ENCODE data around the gene NUP155. TPM values are rescaled to one million over a fixed set of nuclear protein-coding genes. Genes with fewer than 3 reads are reported as not detected.

NUP155 gene
- total and polyA plus RNA-seq, 2 of the 4 experiments (the other 2 are of a cell fraction): 7.5 to 43.9 TPM

DNA sequence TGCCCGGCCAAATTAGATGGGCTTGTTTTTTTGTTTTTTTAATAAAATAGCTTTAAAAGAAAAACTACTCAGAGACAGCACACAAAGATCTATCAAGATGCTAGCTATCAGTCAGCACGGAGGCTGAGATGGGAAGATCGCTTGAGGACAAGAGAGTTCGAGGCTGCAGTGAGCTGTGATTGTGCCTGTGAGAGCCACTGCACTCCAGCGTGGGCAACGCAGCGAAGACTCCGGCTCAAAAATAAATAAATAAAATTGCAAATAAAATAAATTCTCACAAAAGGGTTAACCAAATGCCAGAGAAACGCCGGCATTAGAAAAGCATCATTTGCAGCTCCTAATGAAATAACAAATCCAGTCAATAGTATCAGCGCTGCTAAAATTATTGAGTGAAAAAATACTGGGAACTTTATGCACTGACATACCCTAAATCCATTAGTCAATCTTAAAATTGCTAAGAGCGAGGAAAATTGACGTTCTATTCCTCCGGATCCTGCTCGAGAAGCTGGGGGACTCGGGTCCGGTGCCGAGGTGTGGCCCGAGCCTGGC lies 122.4 kb downstream of the NUP155 start:
- H3K18ac ChIP-seq (ENCODE audit: low read depth, low read length): no peak overlapping the region
- peak overlapping the region; percentile 84 to 98; a peak in 2 of 4 replicates for H4K8ac ChIP-seq (ENCODE audit: low read depth in 2 of 2, low read length in 2 of 2)
- peak overlapping the region; percentile 82 for H3K4me2 ChIP-seq (ENCODE audit: low read depth, low read length)
- no TSS peak for BruUV-seq (replicated peaks)
- peaks cover 5% of the 10 kb centered on the region for H3K4me1 ChIP-seq (ENCODE audit: control insufficient read depth, insufficient read depth, low read length)
- peak overlapping the region; percentile 83 for H3K4ac ChIP-seq (ENCODE audit: low read depth, low read length)
- H2BK5ac ChIP-seq (ENCODE audit: low read depth, low read length, poor library complexity, severe bottlenecking): peak overlapping the region; percentile 29
- no peaks in the 10 kb centered on the region; the same call in 1 of the 2 replicates for H4K20me1 ChIP-seq (ENCODE audit: insufficient read depth, low read length)
- DNase-seq (peak; percentile 4), ATAC-seq (ENCODE audit: low read depth) (no peak)
- POLR2A ChIA-PET (ENCODE audit: unreplicated experiment): interaction anchor here (0.5 to 0.8 kb wide), 2 partner anchors 14 to 60 kb away, joined by 3 to 17 read pairs; no protein-coding TSS in a partner anchor
- H3K36me3 ChIP-seq (ENCODE audit: control insufficient read depth, insufficient read depth, low read length): peaks cover 2% of the 10 kb centered on the region; the same call in 1 of the 2 replicates
- no peak overlapping the region for H2AK5ac ChIP-seq (ENCODE audit: low read depth, low read length)
- H2BK20ac ChIP-seq (ENCODE audit: low read depth, low read length): no peak overlapping the region
- H3K27me3 ChIP-seq (ENCODE audit: control insufficient read depth, insufficient read depth, low read length): no peaks in the 10 kb centered on the region
- in situ Hi-C loops (cut with MboI; ENCODE audit: low sequenced_read_pairs) (no loop called here), intact Hi-C loops (cut with micrococcal nuclease) (no loop called here), dilution Hi-C loops (cut with HindIII; ENCODE audit: low sequenced_read_pairs, unreplicated experiment) (no loop called here)
- H3K23ac ChIP-seq (ENCODE audit: low read depth, low read length): peak overlapping the region; percentile 48
- H2AFZ ChIP-seq (replicated peaks; ENCODE audit: low read length, poor library complexity): peak overlapping the region; percentile 97
- peaks cover 12% of the 10 kb centered on the region for H3K9me1 ChIP-seq (ENCODE audit: insufficient read depth, low read length)
- CTCF ChIA-PET: interaction anchor here (0.6 kb wide), 1 partner anchor 116 kb away, joined by 3 read pairs; no protein-coding TSS in a partner anchor
- peak overlapping the region; percentile 89 for H3K9ac ChIP-seq (ENCODE audit: low read depth, low read length)
- H3K79me1 ChIP-seq (ENCODE audit: low read depth in 1 of 2, low read length in 2 of 2): peaks cover 11 to 36% of the 10 kb centered on the region in 2 experiments
- peak overlapping the region; percentile 97 for H2AK9ac ChIP-seq (replicated peaks; ENCODE audit: low read depth, low read length, poor library complexity)
- no peak overlapping the region; the same call in 1 of the 2 replicates for H4K5ac ChIP-seq (ENCODE audit: low read depth, low read length)
- H3K14ac ChIP-seq (replicated peaks; ENCODE audit: low read depth, low read length): peak overlapping the region; percentile 23
- peak overlapping the region; percentile 80; the same call in 1 of the 2 replicates for H3K56ac ChIP-seq (ENCODE audit: extremely low read depth, insufficient read depth, low read length)
- WGBS, 2 experiments (ENCODE audit: extremely low coverage in 2 of 2, insufficient read length in 1 of 2): 0% methylated on average over 5 of the region's 19 CpGs; no CpG with 5 or more reads in 1 of the 2 experiments
- peak overlapping the region; percentile 82 for H3K27ac ChIP-seq (ENCODE audit: insufficient read depth, low read length)
- H3K4me3 ChIP-seq (ENCODE audit: insufficient read depth, low read depth, low read length): peak overlapping the region; percentile 83
- H2BK120ac ChIP-seq (ENCODE audit: low read depth, low read length): 0 out of 2 replicates have a peak overlapping the region, but pooled peaks have one; percentile 52
- no peak overlapping the region for H4K91ac ChIP-seq (ENCODE audit: insufficient read depth, low read depth, low read length)
- H2BK15ac ChIP-seq (ENCODE audit: low read depth, low read length): no peak overlapping the region
- H3K9me3 ChIP-seq (ENCODE audit: control insufficient read depth, insufficient read depth, low read length): no peaks in the 10 kb centered on the region
- TF ChIP-seq POLR2A (IDR thresholded peaks at IDR 0.05; ENCODE audit: low read depth, low read length) (no peak), CEBPB (IDR thresholded peaks at IDR 0.05; ENCODE audit: low read depth, low read length) (no peak), BHLHE40 (IDR thresholded peaks at IDR 0.05; ENCODE audit: low read depth, low read length) (no peak), MAFK (IDR thresholded peaks at IDR 0.05; ENCODE audit: low read depth, low read length) (no peak), RCOR1 (IDR thresholded peaks at IDR 0.05; ENCODE audit: insufficient replicate concordance, low read length) (no peak), MAZ (IDR thresholded peaks at IDR 0.05; ENCODE audit: borderline replicate concordance, low read depth, low read length) (no peak), CHD1 (IDR thresholded peaks at IDR 0.05; ENCODE audit: low read depth, low read length) (no peak), FOS (IDR thresholded peaks at IDR 0.05; ENCODE audit: low read depth, low read length) (no peak), RFX5 (IDR thresholded peaks at IDR 0.05; ENCODE audit: low read depth, low read length) (no peak), RAD21 (IDR thresholded peaks at IDR 0.05; ENCODE audit: low read length) (no peak), SMC3 (IDR thresholded peaks at IDR 0.05; ENCODE audit: low read depth, low read length) (no peak), MXI1 (IDR thresholded peaks at IDR 0.05; ENCODE audit: borderline replicate concordance, low read depth, low read length) (no peak)
- TF ChIP-seq, protein P1, sequence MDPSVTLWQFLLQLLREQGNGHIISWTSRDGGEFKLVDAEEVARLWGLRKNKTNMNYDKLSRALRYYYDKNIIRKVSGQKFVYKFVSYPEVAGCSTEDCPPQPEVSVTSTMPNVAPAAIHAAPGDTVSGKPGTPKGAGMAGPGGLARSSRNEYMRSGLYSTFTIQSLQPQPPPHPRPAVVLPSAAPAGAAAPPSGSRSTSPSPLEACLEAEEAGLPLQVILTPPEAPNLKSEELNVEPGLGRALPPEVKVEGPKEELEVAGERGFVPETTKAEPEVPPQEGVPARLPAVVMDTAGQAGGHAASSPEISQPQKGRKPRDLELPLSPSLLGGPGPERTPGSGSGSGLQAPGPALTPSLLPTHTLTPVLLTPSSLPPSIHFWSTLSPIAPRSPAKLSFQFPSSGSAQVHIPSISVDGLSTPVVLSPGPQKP (IDR thresholded peaks at IDR 0.05; ENCODE audit: borderline replicate concordance, low read depth, low read length): no peak
- TF ChIP-seq, protein P2, sequence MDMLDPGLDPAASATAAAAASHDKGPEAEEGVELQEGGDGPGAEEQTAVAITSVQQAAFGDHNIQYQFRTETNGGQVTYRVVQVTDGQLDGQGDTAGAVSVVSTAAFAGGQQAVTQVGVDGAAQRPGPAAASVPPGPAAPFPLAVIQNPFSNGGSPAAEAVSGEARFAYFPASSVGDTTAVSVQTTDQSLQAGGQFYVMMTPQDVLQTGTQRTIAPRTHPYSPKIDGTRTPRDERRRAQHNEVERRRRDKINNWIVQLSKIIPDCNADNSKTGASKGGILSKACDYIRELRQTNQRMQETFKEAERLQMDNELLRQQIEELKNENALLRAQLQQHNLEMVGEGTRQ (IDR thresholded peaks at IDR 0.05; ENCODE audit: low read depth, low read length): no peak
- TF ChIP-seq, protein P3, sequence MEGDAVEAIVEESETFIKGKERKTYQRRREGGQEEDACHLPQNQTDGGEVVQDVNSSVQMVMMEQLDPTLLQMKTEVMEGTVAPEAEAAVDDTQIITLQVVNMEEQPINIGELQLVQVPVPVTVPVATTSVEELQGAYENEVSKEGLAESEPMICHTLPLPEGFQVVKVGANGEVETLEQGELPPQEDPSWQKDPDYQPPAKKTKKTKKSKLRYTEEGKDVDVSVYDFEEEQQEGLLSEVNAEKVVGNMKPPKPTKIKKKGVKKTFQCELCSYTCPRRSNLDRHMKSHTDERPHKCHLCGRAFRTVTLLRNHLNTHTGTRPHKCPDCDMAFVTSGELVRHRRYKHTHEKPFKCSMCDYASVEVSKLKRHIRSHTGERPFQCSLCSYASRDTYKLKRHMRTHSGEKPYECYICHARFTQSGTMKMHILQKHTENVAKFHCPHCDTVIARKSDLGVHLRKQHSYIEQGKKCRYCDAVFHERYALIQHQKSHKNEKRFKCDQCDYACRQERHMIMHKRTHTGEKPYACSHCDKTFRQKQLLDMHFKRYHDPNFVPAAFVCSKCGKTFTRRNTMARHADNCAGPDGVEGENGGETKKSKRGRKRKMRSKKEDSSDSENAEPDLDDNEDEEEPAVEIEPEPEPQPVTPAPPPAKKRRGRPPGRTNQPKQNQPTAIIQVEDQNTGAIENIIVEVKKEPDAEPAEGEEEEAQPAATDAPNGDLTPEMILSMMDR (conservative IDR thresholded peaks at IDR 0.05; ENCODE audit: low read depth, low read length): no peak

Data from IMR-90 (cell line).